Left ventricle myocardium inferior (tissue), 1 donor: ENCODE data around the gene PJA2. TPM values are rescaled to one million over a fixed set of nuclear protein-coding genes. Genes with fewer than 3 reads are reported as not detected.
"Not testable (repeated sequence)": the region's sequence is repeated elsewhere in the genome, so short reads cannot be mapped to it uniquely, and the experiment has no call there.

ENCODE experiments used
- DNase-seq: peaks from one replicate; pipeline ENCODE4 v3.0.0-alpha.2; 2020
- H3K27ac ChIP-seq: fragments of 200-600 bp; replicated peaks from 2 replicates; pipeline ENCODE4 v1.8.0; 2021
- H3K27me3 ChIP-seq: fragments of 200-600 bp; 2 replicates; pipeline ENCODE4 v1.8.0; 2021; ENCODE audit warnings: low read depth
- H3K36me3 ChIP-seq: fragments of 200-600 bp; 2 replicates; pipeline ENCODE4 v1.8.0; 2021
- H3K4me1 ChIP-seq: fragments of 200-600 bp; 2 replicates; pipeline ENCODE4 v1.8.0; 2021
- H3K4me3 ChIP-seq: fragments of 200-600 bp; 2 replicates; pipeline ENCODE4 v1.8.0; 2021; ENCODE audit warnings: mild to moderate bottlenecking, moderate library complexity
- H3K9me3 ChIP-seq: fragments of 200-600 bp; replicated peaks from 2 replicates; pipeline ENCODE4 v1.8.0; 2021
- CTCF ChIP-seq: fragments of 200-600 bp; IDR thresholded peaks from 2 replicates; pipeline ENCODE4 v1.8.0; 2021; ENCODE audit warnings: antibody characterized with exemption, mild to moderate bottlenecking, borderline replicate concordance
- intact Hi-C: fragments of 100-400 bp; cut with micrococcal nuclease; formaldehyde crosslinking; loops from one replicate; pipeline ENCODE4 v1.11.0; 2022
- total RNA-seq: library from RNA; stranded (reverse); fragmentation: NEBNext Ultra II Directional; extraction: Animal tissue kit (Norgen Biotek cat#: 25700); gene quantifications from one replicate; pipeline ENCODE4 v1.2.1, GENCODE V29; 2021
- donor health status: DM: no; HTN: yes; CAD: no; lungs with severe emphysema.

Gene PJA2
- total RNA-seq, 1 donor from 2014 or later = 77.5 TPM

GRCh38 chr5:109300367-109300766, 109.4 kb downstream of the PJA2 start:
- no peak overlapping the region for H3K4me3 ChIP-seq
- TF ChIP-seq CTCF = no peak
- intact Hi-C loops = no loop called here
- H3K27ac ChIP-seq = no peak overlapping the region
- DNase-seq = no peak
- no peaks in the 10 kb centered on the region for H3K4me1 ChIP-seq
- peaks cover under 1% of the 10 kb centered on the region for H3K9me3 ChIP-seq
- no peaks in the 10 kb centered on the region for H3K36me3 ChIP-seq
- no peaks in the 10 kb centered on the region for H3K27me3 ChIP-seq

GRCh38 chr5:109299557-109299956, 110.2 kb downstream of the PJA2 start:
- intact Hi-C loops = no loop called here
- no peaks in the 10 kb centered on the region for H3K27me3 ChIP-seq
- H3K4me1 ChIP-seq = no peaks in the 10 kb centered on the region
- H3K9me3 ChIP-seq = peaks cover 8% of the 10 kb centered on the region
- H3K27ac ChIP-seq = no peak overlapping the region
- no peak for DNase-seq
- H3K36me3 ChIP-seq = no peaks in the 10 kb centered on the region
- H3K4me3 ChIP-seq = no peak overlapping the region
- no peak for TF ChIP-seq CTCF

- no peak overlapping the region for H3K27ac ChIP-seq
- no peaks in the 10 kb centered on the region for H3K27me3 ChIP-seq
- H3K4me1 ChIP-seq = no peaks in the 10 kb centered on the region
- DNase-seq = no peak
- H3K4me3 ChIP-seq = no peak overlapping the region
- H3K9me3 ChIP-seq = peaks cover 9% of the 10 kb centered on the region
- H3K36me3 ChIP-seq = no peaks in the 10 kb centered on the region
- TF ChIP-seq CTCF = no peak
- intact Hi-C loops = no loop called here
Measured at GRCh38 chr5:109298794-109299193, 111.0 kb downstream of the PJA2 start.

GRCh38 chr5:109297900-109298299, 111.9 kb downstream of the PJA2 start:
- Histone ChIP-seq H3K4me3 (no peak overlapping the region), H3K27ac (no peak overlapping the region), H3K9me3 (peaks cover 9% of the 10 kb centered on the region), H3K27me3 (no peaks in the 10 kb centered on the region), H3K36me3 (no peaks in the 10 kb centered on the region), H3K4me1 (no peaks in the 10 kb centered on the region)
- DNase-seq = no peak
- intact Hi-C loops = no loop called here
- TF ChIP-seq CTCF = no peak

GRCh38 chr5:109291090-109291489, 118.7 kb downstream of the PJA2 start:
- Histone ChIP-seq H3K4me3 (no peak overlapping the region), H3K36me3 (no peaks in the 10 kb centered on the region), H3K27ac (no peak overlapping the region), H3K27me3 (no peaks in the 10 kb centered on the region), H3K4me1 (no peaks in the 10 kb centered on the region), H3K9me3 (peaks cover 33% of the 10 kb centered on the region)
- no peak for DNase-seq
- intact Hi-C loops = no loop called here
- TF ChIP-seq CTCF = no peak

- Histone ChIP-seq H3K9me3 (peaks cover 40% of the 10 kb centered on the region), H3K27me3 (no peaks in the 10 kb centered on the region)
Measured at GRCh38 chr5:109290231-109290630, 119.5 kb downstream of the PJA2 start.

GRCh38 chr5:109286628-109287027, 123.1 kb downstream of the PJA2 start:
- peaks cover 59% of the 10 kb centered on the region for H3K9me3 ChIP-seq

More at GRCh38 chr5:109290231-109290630, 119.5 kb downstream of the PJA2 start:
- no peak for DNase-seq
- H3K4me1 ChIP-seq = no peaks in the 10 kb centered on the region
- TF ChIP-seq CTCF = no peak
- H3K27ac ChIP-seq = no peak overlapping the region
- no peak overlapping the region for H3K4me3 ChIP-seq
- intact Hi-C loops = no loop called here
- no peaks in the 10 kb centered on the region for H3K36me3 ChIP-seq

More at GRCh38 chr5:109286628-109287027, 123.1 kb downstream of the PJA2 start:
- H3K27me3 ChIP-seq, H3K27ac ChIP-seq, H3K36me3 ChIP-seq, DNase-seq, H3K4me3 ChIP-seq, intact Hi-C loops, H3K4me1 ChIP-seq: not testable (repeated sequence)
